Measurements from ENCODE around the gene KNDC1.
"Not testable (repeated sequence)": the region's sequence is repeated elsewhere in the genome, so short reads cannot be mapped to it uniquely, and the experiment has no call there.

KNDC1 gene

GRCh38 chr10:133169173-133169947, 9.3 kb downstream of the KNDC1 start:
- Histone ChIP-seq H3K79me1 (ENCODE audit: low read length) (no peaks in the 10 kb centered on the region), H3K4me2 (ENCODE audit: low read length) (no peak overlapping the region), H3K4ac (ENCODE audit: low read depth, low read length) (no peak overlapping the region), H3K18ac (ENCODE audit: low read length) (no peak overlapping the region), H3K23ac (ENCODE audit: low read length) (no peak overlapping the region), H4K8ac (ENCODE audit: low read depth, low read length) (no peak overlapping the region), H3K4me1 (ENCODE audit: control insufficient read depth, low read depth, low read length) (no peaks in the 10 kb centered on the region), H3K9ac (ENCODE audit: low read length) (no peak overlapping the region), H3K4me3 (ENCODE audit: low read length) (no peak overlapping the region), H2AK5ac (ENCODE audit: low read length) (no peak overlapping the region), H2BK5ac (ENCODE audit: low read length) (no peak overlapping the region), H3K36me3 (ENCODE audit: control insufficient read depth, insufficient read depth, low read length) (no peaks in the 10 kb centered on the region), H2BK120ac (ENCODE audit: low read depth, low read length) (no peak overlapping the region), H4K5ac (ENCODE audit: low read length) (no peak overlapping the region), H3K27ac (ENCODE audit: low read depth, low read length) (no peak overlapping the region), H2BK15ac (replicated peaks; ENCODE audit: low read depth) (no peak overlapping the region), H3K27me3 (ENCODE audit: insufficient read depth, low read length, poor library complexity) (no peaks in the 10 kb centered on the region), H3K79me2 (ENCODE audit: control insufficient read depth, insufficient read depth, low read length) (no peaks in the 10 kb centered on the region), H3K56ac (ENCODE audit: low read length) (no peak overlapping the region)
- DNase-seq: no peak
- no CpG with 5 or more reads among the region's 30 CpGs for WGBS (ENCODE audit: extremely low coverage, insufficient coverage, low lambda C conversion rate)

DNA sequence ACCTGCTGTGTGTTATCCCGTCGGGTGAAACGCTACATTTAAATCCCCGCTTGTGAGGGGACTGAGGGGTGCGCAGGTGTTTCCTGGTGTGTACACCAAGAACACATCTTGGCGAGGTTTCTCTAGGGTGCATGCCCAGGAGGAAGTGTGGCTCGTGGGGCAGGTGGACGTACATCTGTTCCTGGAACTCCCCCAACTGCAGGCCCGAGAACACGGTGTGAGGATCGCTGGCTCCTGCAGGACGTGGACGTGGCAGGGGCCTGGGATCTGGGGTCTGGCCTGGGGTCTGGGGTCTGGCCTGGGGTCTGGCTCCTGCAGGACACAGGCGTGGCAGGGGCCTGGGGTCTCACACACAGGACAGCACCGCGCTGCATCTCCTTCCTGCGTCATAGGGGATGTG, 10.1 kb downstream of the KNDC1 start:
- H3K18ac ChIP-seq (ENCODE audit: low read length): no peak overlapping the region

DNA sequence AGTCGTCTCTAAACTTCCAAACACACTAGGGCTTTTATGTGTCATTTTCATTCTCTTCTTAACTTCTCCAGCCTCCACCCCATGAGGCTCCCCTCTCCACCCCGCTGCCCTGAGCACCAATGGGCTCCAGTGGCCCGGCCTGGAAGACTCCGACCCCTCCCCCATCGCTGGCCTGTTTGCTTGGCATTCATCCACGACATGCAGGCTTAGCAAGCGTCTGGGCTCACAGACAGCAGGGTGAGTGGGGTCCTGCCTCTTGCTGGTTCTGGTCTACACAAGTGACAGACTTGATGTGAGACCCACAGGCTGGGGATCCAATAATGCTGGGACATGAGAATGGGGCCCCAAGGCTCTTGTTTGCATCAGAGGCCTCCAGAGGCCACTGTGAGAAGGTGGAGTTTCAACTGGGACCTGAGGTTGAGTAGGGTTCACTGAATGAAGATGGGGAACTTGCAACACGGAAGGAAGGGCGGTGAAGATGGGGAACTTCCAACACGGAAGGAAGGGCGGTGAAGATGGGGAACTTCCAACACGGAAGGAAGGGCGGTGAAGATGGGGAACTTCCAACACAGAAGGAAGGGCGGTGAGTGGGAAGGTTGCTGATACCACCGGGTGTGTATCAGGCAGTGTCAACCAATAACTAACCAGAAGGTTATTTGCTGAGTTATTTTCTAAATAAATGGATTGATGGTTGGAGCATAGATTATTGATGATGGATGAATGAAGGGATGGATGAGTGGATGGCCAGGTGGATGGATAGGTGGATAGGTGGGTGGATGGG, 14.0 kb downstream of the KNDC1 start:
- H2BK5ac ChIP-seq (ENCODE audit: low read length): no peak overlapping the region
- H3K27me3 ChIP-seq (ENCODE audit: insufficient read depth, low read length, poor library complexity): no peaks in the 10 kb centered on the region
- H3K18ac ChIP-seq (ENCODE audit: low read length): no peak overlapping the region
- no peak overlapping the region for H3K4me2 ChIP-seq (ENCODE audit: low read length)
- no peak overlapping the region for H3K23ac ChIP-seq (ENCODE audit: low read length)
- H3K4me3 ChIP-seq (ENCODE audit: low read length): no peak overlapping the region
- H2BK15ac ChIP-seq (replicated peaks; ENCODE audit: low read depth): no peak overlapping the region
- H3K4ac ChIP-seq (ENCODE audit: low read depth, low read length): no peak overlapping the region
- no peak overlapping the region for H4K5ac ChIP-seq (ENCODE audit: low read length)
- no peak overlapping the region for H3K9ac ChIP-seq (ENCODE audit: low read length)
- no peak for DNase-seq
- no peaks in the 10 kb centered on the region for H3K36me3 ChIP-seq (ENCODE audit: control insufficient read depth, insufficient read depth, low read length)
- H4K8ac ChIP-seq (ENCODE audit: low read depth, low read length): no peak overlapping the region
- no peak overlapping the region for H2AK5ac ChIP-seq (ENCODE audit: low read length)
- no peak overlapping the region for H3K56ac ChIP-seq (ENCODE audit: low read length)
- no peak overlapping the region for H3K27ac ChIP-seq (ENCODE audit: low read depth, low read length)
- no peaks in the 10 kb centered on the region for H3K79me2 ChIP-seq (ENCODE audit: control insufficient read depth, insufficient read depth, low read length)
- H3K79me1 ChIP-seq (ENCODE audit: low read length): no peaks in the 10 kb centered on the region
- H3K4me1 ChIP-seq (ENCODE audit: control insufficient read depth, low read depth, low read length): no peaks in the 10 kb centered on the region
- no CpG with 5 or more reads among the region's 15 CpGs for WGBS (ENCODE audit: extremely low coverage, insufficient coverage, low lambda C conversion rate)
- H2BK120ac ChIP-seq (ENCODE audit: low read depth, low read length): no peak overlapping the region

More for the DNA sequence above, 10.1 kb downstream of the KNDC1 start:
- Histone ChIP-seq H4K8ac (ENCODE audit: low read depth, low read length) (no peak overlapping the region), H3K27ac (ENCODE audit: low read depth, low read length) (no peak overlapping the region), H2BK5ac (ENCODE audit: low read length) (no peak overlapping the region), H3K23ac (ENCODE audit: low read length) (no peak overlapping the region), H3K4ac (ENCODE audit: low read depth, low read length) (no peak overlapping the region), H3K4me3 (ENCODE audit: low read length) (no peak overlapping the region), H3K9ac (ENCODE audit: low read length) (no peak overlapping the region), H3K79me2 (ENCODE audit: control insufficient read depth, insufficient read depth, low read length) (no peaks in the 10 kb centered on the region), H2BK15ac (replicated peaks; ENCODE audit: low read depth) (no peak overlapping the region), H3K4me2 (ENCODE audit: low read length) (no peak overlapping the region), H3K79me1 (ENCODE audit: low read length) (no peaks in the 10 kb centered on the region), H2AK5ac (ENCODE audit: low read length) (no peak overlapping the region), H2BK120ac (ENCODE audit: low read depth, low read length) (no peak overlapping the region), H3K27me3 (ENCODE audit: insufficient read depth, low read length, poor library complexity) (no peaks in the 10 kb centered on the region), H3K4me1 (ENCODE audit: control insufficient read depth, low read depth, low read length) (no peaks in the 10 kb centered on the region), H4K5ac (ENCODE audit: low read length) (no peak overlapping the region), H3K56ac (ENCODE audit: low read length) (no peak overlapping the region), H3K36me3 (ENCODE audit: control insufficient read depth, insufficient read depth, low read length) (no peaks in the 10 kb centered on the region)
- no peak for DNase-seq
- no CpG with 5 or more reads among the region's 17 CpGs for WGBS (ENCODE audit: extremely low coverage, insufficient coverage, low lambda C conversion rate)

DNA sequence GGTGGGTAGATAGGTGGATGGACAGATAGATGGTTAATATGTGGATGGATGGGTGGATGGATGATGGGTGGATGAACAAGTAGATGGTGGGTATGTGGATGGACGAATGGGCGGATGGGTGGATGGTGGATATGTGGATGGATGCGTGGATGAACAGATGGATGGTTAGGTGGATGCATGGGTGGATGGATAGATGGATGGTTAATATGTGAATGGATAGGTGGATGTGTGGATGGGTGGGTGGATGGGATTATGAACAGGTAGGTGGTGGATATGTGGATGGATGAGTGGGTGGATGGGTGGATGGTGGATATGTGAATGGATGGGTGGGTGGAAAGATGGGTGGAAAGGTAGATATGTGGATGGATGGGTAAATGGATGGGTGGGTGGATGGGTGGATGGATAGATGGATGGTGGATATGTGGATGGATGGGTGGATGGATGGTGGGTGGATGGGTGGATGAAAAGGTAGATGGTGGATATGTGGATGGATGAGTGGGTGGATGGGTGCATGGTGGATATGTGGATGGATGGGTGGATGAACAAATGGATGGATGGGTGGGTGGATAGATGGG, 14.8 kb downstream of the KNDC1 start:
- no peak overlapping the region for H2BK5ac ChIP-seq (ENCODE audit: low read length)
- no peak overlapping the region for H2BK120ac ChIP-seq (ENCODE audit: low read depth, low read length)
- no peak overlapping the region for H3K56ac ChIP-seq (ENCODE audit: low read length)
- no peak overlapping the region for H3K18ac ChIP-seq (ENCODE audit: low read length)
- no peaks in the 10 kb centered on the region for H3K79me1 ChIP-seq (ENCODE audit: low read length)
- no peaks in the 10 kb centered on the region for H3K79me2 ChIP-seq (ENCODE audit: control insufficient read depth, insufficient read depth, low read length)
- WGBS (ENCODE audit: extremely low coverage, insufficient coverage, low lambda C conversion rate): 100% methylated on average over 2 of the region's 3 CpGs
- no peak overlapping the region for H3K23ac ChIP-seq (ENCODE audit: low read length)
- no peak overlapping the region for H3K4me2 ChIP-seq (ENCODE audit: low read length)
- H4K8ac ChIP-seq (ENCODE audit: low read depth, low read length): no peak overlapping the region
- H3K27me3 ChIP-seq (ENCODE audit: insufficient read depth, low read length, poor library complexity): no peaks in the 10 kb centered on the region
- H3K9ac ChIP-seq (ENCODE audit: low read length): no peak overlapping the region
- H3K36me3 ChIP-seq (ENCODE audit: control insufficient read depth, insufficient read depth, low read length): no peaks in the 10 kb centered on the region
- H2AK5ac ChIP-seq (ENCODE audit: low read length): no peak overlapping the region
- no peak overlapping the region for H3K27ac ChIP-seq (ENCODE audit: low read depth, low read length)
- H3K4me1 ChIP-seq (ENCODE audit: control insufficient read depth, low read depth, low read length): no peaks in the 10 kb centered on the region
- no peak for DNase-seq
- no peak overlapping the region for H2BK15ac ChIP-seq (replicated peaks; ENCODE audit: low read depth)
- H3K4me3 ChIP-seq (ENCODE audit: low read length): no peak overlapping the region
- no peak overlapping the region for H4K5ac ChIP-seq (ENCODE audit: low read length)
- no peak overlapping the region for H3K4ac ChIP-seq (ENCODE audit: low read depth, low read length)

- not testable (repeated sequence) for H3K23ac ChIP-seq (ENCODE audit: low read length); H3K27ac ChIP-seq (ENCODE audit: low read depth, low read length); H4K8ac ChIP-seq (ENCODE audit: low read depth, low read length); H3K18ac ChIP-seq (ENCODE audit: low read length); H3K4me1 ChIP-seq (ENCODE audit: control insufficient read depth, low read depth, low read length); H2BK15ac ChIP-seq (replicated peaks; ENCODE audit: low read depth); H3K56ac ChIP-seq (ENCODE audit: low read length); H3K4me2 ChIP-seq (ENCODE audit: low read length); H3K4ac ChIP-seq (ENCODE audit: low read depth, low read length); H3K79me2 ChIP-seq (ENCODE audit: control insufficient read depth, insufficient read depth, low read length); H3K27me3 ChIP-seq (ENCODE audit: insufficient read depth, low read length, poor library complexity); DNase-seq; H2BK5ac ChIP-seq (ENCODE audit: low read length); H3K4me3 ChIP-seq (ENCODE audit: low read length); H3K9ac ChIP-seq (ENCODE audit: low read length); H3K79me1 ChIP-seq (ENCODE audit: low read length); H3K36me3 ChIP-seq (ENCODE audit: control insufficient read depth, insufficient read depth, low read length); H2AK5ac ChIP-seq (ENCODE audit: low read length); H4K5ac ChIP-seq (ENCODE audit: low read length); H2BK120ac ChIP-seq (ENCODE audit: low read depth, low read length)
- WGBS (ENCODE audit: extremely low coverage, insufficient coverage, low lambda C conversion rate): 100% methylated on average over 2 of the region's 4 CpGs
Measured at GRCh38 chr10:133175624-133176023, 15.6 kb downstream of the KNDC1 start.
